Osteoblast (primary cell): Measurements from ENCODE around the gene SHISAL1. TPM values are rescaled to one million over a fixed set of nuclear protein-coding genes. Genes with fewer than 3 reads are reported as not detected.
A peak's percentile ranks its signal among the peaks of the same experiment; 100 is the strongest.

Experiments
- DNase-seq: peaks from one replicate; pipeline ENCODE4 v3.0.0; 2011; ENCODE audit warnings: low spot score, mixed read lengths; ENCODE audit not compliant: insufficient read length; ENCODE audit errors: missing footprints
- H2AFZ ChIP-seq: 2 replicates; pipeline ENCODE4 v1.6.0; 2011; ENCODE audit warnings: mild to moderate bottlenecking, low read length
- H3K27ac ChIP-seq: 2 replicates; pipeline ENCODE4 v1.5.1; 2011; ENCODE audit warnings: mild to moderate bottlenecking, low read depth, low read length, moderate library complexity
- H3K27me3 ChIP-seq: 2 replicates; pipeline ENCODE4 v1.6.0; 2012; ENCODE audit warnings: mild to moderate bottlenecking, control low read depth, inconsistent platforms, low read length, moderate library complexity; ENCODE audit not compliant: insufficient read depth
- H3K36me3 ChIP-seq: 2 replicates; pipeline ENCODE4 v1.5.1; 2011; ENCODE audit warnings: mild to moderate bottlenecking, low read length, control low read depth, moderate library complexity; ENCODE audit not compliant: insufficient read depth
- H3K4me1 ChIP-seq: 2 replicates; pipeline ENCODE4 v1.5.1; 2011; ENCODE audit warnings: mild to moderate bottlenecking, low read length, control low read depth, moderate library complexity; ENCODE audit not compliant: insufficient read depth
- H3K4me2 ChIP-seq: 2 replicates; pipeline ENCODE4 v1.6.0; 2011; ENCODE audit warnings: mild to moderate bottlenecking, low read length; ENCODE audit not compliant: insufficient read depth
- H3K4me3 ChIP-seq: fragments of 200-600 bp; sonication (generic); 3 replicates; pipeline ENCODE4 v1.5.1; 2012; ENCODE audit warnings: mild to moderate bottlenecking, low read length, inconsistent platforms; ENCODE audit not compliant: insufficient read depth
- H3K79me2 ChIP-seq: 2 replicates; pipeline ENCODE4 v1.6.0; 2012; ENCODE audit warnings: mild to moderate bottlenecking, low read length, control low read depth, inconsistent platforms; ENCODE audit not compliant: insufficient read depth
- H3K9me3 ChIP-seq: 2 replicates; pipeline ENCODE4 v1.5.1; 2011; ENCODE audit warnings: low read depth, low read length, control low read depth
- H4K20me1 ChIP-seq: 2 replicates; pipeline ENCODE4 v1.6.0; 2012; ENCODE audit warnings: mild to moderate bottlenecking, low read length, control low read depth; ENCODE audit not compliant: insufficient read depth
- CTCF ChIP-seq: IDR thresholded peaks from 2 replicates; pipeline ENCODE4 v1.5.1; 2011; ENCODE audit warnings: mild to moderate bottlenecking, low read depth, low read length, moderate library complexity; ENCODE audit errors: extremely low read depth
- total RNA-seq: library from RNA; depleted of rRNA; stranded (reverse); fragments of >200 nt; gene quantifications from 2 replicates; pipeline ENCODE4 v1.2.3, GENCODE V29; 2012

The SHISAL1 gene
- total RNA-seq, 1 donor: 52.5 TPM

DNA sequence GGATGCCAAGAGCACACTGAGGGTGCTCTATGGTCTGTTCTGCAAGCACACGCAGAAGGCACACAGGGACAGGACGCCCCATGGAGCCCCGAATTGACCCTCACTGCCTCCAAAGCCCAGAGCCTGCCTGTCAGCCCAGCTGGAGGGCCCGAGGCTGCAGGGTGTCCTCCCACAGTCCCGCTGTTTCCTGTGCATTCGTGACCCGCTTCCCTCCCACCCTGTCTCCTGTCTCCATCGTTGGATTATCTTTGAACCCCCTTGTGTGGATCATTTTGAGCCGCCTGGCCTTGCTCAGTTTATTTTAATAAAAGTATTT lies 106.5 kb downstream of the SHISAL1 start:
- H3K36me3 ChIP-seq: no peaks in the 10 kb centered on the region
- no peaks in the 10 kb centered on the region for H4K20me1 ChIP-seq
- no peak for TF ChIP-seq CTCF
- no peak overlapping the region for H3K4me3 ChIP-seq
- H3K4me2 ChIP-seq: no peak overlapping the region
- no peaks in the 10 kb centered on the region for H3K79me2 ChIP-seq
- no peaks in the 10 kb centered on the region for H3K27me3 ChIP-seq
- peak; percentile 9 for DNase-seq
- H3K27ac ChIP-seq: no peak overlapping the region
- no peaks in the 10 kb centered on the region for H3K9me3 ChIP-seq
- H2AFZ ChIP-seq: no peak overlapping the region
- peaks cover 20% of the 10 kb centered on the region for H3K4me1 ChIP-seq

- H2AFZ ChIP-seq: no peak overlapping the region
- no peak overlapping the region for H3K4me2 ChIP-seq
- H3K4me3 ChIP-seq: no peak overlapping the region
- no peaks in the 10 kb centered on the region for H3K9me3 ChIP-seq
- H3K4me1 ChIP-seq: peaks cover 15% of the 10 kb centered on the region
- H3K27me3 ChIP-seq: no peaks in the 10 kb centered on the region
- no peak overlapping the region for H3K27ac ChIP-seq
- TF ChIP-seq CTCF: no peak
- DNase-seq: peak; percentile 46
- no peaks in the 10 kb centered on the region for H4K20me1 ChIP-seq
- H3K36me3 ChIP-seq: no peaks in the 10 kb centered on the region
- no peaks in the 10 kb centered on the region for H3K79me2 ChIP-seq
Observed at GRCh38 chr22:44205516-44206329, 107.0 kb downstream of the SHISAL1 start.

- no peak overlapping the region for H3K4me3 ChIP-seq
- H3K27ac ChIP-seq: no peak overlapping the region
- peaks cover 15% of the 10 kb centered on the region for H3K4me1 ChIP-seq
- no peaks in the 10 kb centered on the region for H4K20me1 ChIP-seq
- no peaks in the 10 kb centered on the region for H3K27me3 ChIP-seq
- no peaks in the 10 kb centered on the region for H3K9me3 ChIP-seq
- DNase-seq: peak; percentile 74
- H3K4me2 ChIP-seq: no peak overlapping the region
- no peaks in the 10 kb centered on the region for H3K79me2 ChIP-seq
- no peaks in the 10 kb centered on the region for H3K36me3 ChIP-seq
- TF ChIP-seq CTCF: no peak
- H2AFZ ChIP-seq: no peak overlapping the region
Observed at GRCh38 chr22:44204739-44205515, 107.8 kb downstream of the SHISAL1 start.

- TF ChIP-seq CTCF: no peak
- Histone ChIP-seq H3K4me2 (no peak overlapping the region), H3K79me2 (no peaks in the 10 kb centered on the region), H3K4me1 (peaks cover 15% of the 10 kb centered on the region), H3K9me3 (no peaks in the 10 kb centered on the region), H3K4me3 (no peak overlapping the region), H3K27me3 (no peaks in the 10 kb centered on the region), H4K20me1 (no peaks in the 10 kb centered on the region), H2AFZ (no peak overlapping the region), H3K36me3 (no peaks in the 10 kb centered on the region), H3K27ac (no peak overlapping the region)
- DNase-seq: no peak
Observed at GRCh38 chr22:44203203-44203602, 109.5 kb downstream of the SHISAL1 start.
